GM21723 (cell line): ENCODE results near the gene RNF223.
"Not testable (repeated sequence)": the region's sequence is repeated elsewhere in the genome, so short reads cannot be mapped to it uniquely, and the experiment has no call there.

Experiments
- ATAC-seq: cut with Tn5 transposase; IDR thresholded peaks from one replicate; pipeline ENCODE4 v1.9.1; 2021; ENCODE audit warnings: mild to moderate bottlenecking, moderate library complexity; ENCODE audit not compliant: unreplicated experiment

RNF223 gene

GRCh38 chr1:1088029-1088800 is 14.1 kb upstream of the RNF223 start:
- ATAC-seq, result no peak

- no peak for ATAC-seq
Measured at GRCh38 chr1:1087351-1088028, 13.4 kb upstream of the RNF223 start.

DNA sequence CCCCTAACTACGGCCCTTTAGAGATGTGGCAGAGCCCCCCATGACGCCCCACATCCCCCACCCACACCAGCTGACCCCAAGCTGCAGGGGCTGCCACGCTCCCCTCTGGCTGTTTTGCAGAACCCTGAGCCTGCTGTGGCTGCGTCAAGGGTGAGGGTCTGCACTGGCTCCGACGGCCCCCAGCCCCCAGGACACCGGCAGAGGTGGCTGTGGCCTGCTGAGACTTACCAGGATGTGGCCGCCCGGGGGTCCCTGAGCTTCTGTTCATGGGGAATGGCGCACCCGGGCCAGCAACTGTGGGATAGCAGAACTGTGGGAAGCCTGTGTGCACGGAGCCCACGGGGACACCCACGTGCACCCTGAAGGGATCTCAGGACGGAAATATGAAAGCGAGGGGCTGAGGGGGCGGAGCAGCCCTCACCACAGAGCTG is 12.8 kb upstream of the RNF223 start:
- ATAC-seq, result no peak

- no peak for ATAC-seq
Measured at GRCh38 chr1:1085911-1086841, 12.1 kb upstream of the RNF223 start.

GRCh38 chr1:1085171-1085841 is 11.2 kb upstream of the RNF223 start:
- ATAC-seq, result no peak

- no peak for ATAC-seq
Measured at GRCh38 chr1:1084372-1085170, 10.5 kb upstream of the RNF223 start.

- ATAC-seq, result no peak
Measured at GRCh38 chr1:1083416-1084371, 9.6 kb upstream of the RNF223 start.

GRCh38 chr1:1082776-1083415 is 8.8 kb upstream of the RNF223 start:
- ATAC-seq, result no peak

- no peak for ATAC-seq
Measured at GRCh38 chr1:1082239-1082775, 8.2 kb upstream of the RNF223 start.

- ATAC-seq, result no peak
Measured at GRCh38 chr1:1081311-1082238, 7.5 kb upstream of the RNF223 start.

DNA sequence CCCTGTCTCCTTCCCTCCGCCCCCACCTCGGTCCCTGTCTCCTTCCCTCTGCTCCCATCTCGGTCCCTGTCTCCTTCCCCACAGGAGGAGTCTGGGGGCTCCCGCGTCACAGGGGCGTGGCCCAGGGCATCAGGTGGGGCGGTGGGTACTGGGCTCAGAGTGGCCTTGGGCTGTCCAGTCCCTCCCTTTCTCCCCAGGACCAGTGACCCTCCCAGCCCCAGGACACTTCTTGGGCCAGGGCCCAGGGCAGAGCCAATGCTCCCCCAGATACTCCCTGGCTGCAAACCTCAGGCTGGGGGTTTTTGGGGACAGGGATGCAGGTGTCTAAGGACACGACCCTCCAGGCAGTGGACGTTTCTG is 6.8 kb upstream of the RNF223 start:
- no peak for ATAC-seq

DNA sequence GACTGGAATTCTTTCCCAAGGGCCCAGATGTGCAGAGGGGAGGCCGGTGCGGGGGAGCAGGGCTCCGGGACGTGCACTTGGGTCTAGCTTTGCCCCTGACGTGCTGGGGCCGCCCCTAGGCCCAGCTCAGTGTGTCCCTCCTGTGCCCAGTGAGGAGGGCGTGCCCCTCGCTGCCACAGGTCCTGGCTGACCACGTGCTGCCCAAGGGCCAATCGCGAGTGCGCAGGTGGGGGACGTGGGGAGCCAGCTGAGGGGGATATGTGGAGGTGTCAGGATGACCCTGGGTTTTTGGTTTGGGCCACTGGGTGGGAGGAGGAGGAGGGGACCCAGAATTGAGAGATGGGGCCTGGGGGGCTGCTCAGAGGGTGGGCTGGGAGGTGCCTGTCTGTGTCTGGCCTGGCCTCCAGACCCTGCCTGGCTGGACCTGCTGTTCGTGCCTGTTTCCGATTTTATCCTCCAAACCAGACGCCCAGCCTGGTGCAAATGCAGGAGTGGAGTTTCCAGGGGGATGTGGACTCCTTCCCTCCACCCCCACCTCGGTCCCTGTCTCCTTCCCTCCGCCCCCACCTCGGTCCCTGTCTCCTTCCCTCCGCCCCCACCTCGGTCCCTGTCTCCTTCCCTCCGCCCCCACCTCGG is 6.1 kb upstream of the RNF223 start:
- peak; percentile 46 for ATAC-seq

DNA sequence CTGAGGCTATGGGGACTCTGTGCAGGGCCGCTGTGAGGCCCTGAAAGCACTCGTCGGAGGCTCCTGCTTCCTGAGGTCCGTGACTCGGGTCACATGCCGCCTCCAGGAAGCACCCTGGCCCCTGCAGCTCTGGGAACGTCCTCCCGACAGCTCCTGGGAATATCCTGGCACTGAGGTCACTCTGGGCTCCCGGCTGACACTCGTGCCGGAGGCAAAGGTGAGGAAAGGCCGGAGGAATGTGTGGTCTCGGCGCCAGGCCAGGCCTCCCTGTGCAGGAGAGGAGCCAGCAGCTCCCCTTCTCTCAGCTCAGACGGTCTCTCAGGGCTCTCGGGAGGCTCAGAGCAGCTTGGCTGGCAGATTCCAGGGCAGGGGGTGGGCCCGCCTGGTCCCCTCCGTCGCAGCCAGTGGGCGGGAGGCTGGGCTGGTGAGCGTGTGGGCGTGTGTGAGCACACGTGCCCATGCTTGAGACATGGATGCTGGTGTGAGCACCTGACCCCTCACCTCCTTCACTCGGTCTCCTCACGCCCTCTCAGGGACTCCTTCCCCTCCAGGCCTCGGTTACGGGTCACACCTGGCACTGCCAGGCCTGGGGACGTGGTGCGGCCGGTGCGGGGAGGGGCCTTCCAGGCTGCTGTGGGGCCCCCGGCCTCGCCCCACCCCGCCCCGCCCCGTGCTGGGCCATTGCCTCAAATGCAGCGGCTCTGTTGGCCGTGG is 5.5 kb upstream of the RNF223 start:
- ATAC-seq, result peak; percentile 56

DNA sequence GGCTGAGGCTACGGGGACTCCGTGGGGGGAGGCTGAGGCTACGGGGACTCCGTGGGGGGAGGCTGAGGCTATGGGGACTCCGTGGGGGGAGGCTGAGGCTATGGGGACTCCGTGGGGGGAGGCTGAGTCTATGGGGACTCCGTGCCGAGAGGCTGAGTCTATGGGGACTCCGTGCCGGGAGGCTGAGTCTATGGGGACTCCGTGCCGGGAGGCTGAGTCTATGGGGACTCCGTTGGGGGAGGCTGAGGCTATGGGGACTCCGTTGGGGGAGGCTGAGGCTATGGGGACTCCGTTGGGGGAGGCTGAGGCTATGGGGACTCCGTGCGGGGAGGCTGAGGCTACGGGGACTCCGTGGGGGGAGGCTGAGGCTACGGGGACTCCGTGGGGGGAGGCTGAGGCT is 3.3 kb upstream of the RNF223 start:
- ATAC-seq, result not testable (repeated sequence)

DNA sequence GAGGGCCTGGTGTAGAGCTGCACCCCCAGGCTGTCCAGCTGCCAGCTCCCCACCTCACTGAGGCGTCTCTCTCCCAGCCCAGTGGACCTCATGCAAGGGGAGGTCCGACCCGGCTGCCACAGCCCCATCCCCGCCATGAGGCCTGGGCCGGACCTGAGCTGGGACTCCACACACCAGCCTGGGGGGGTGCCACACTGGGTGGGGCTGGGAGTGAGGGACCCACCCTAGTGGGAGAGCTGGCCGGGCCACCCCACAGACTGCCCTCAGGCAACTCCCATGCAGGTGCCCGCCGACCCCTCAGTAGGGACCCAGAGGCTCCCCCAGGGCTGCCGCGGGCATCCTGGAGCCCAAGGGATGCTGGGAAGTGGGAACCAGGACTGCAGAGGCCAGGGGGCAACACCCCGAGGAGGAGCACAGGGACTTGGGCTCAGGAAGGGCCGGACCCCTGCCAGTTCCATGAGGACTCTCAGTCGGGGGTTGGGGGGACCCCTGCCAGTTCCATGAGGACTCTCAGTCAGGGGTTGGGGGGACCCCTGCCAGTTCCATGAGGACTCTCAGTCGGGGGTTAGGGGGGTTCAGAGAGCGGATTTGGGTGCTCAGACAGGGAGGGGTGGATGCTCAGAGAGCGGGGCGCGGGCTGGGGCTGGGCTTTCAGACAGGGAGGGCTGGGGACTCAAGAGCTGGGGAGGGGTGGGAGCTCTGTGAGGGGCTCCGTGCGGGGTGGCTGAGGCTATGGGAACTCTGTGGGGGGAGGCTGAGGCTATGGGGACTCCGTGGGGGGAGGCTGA is 1.2 kb upstream of the RNF223 start:
- ATAC-seq, result no peak
